Transverse colon (tissue), 4 donors: ENCODE data around the gene ABCC10. TPM values are rescaled to one million over a fixed set of nuclear protein-coding genes. Genes with fewer than 3 reads are reported as not detected.
A peak's percentile ranks its signal among the peaks of the same experiment; 100 is the strongest.

Source experiments
- DNase-seq: peaks from one replicate; pipeline ENCODE4 v3.0.0-alpha.2; 2019
- H3K27ac ChIP-seq, 4 donors: fragments of 200-600 bp; sonication (generic); 2 replicates each; pipeline ENCODE4 v1.5.1; 2016 to 2018; ENCODE audit warnings: inconsistent platforms in 4 of 4
- H3K27me3 ChIP-seq: fragments of 200-600 bp; sonication (generic); 2 replicates; pipeline ENCODE4 v1.5.1; 2017; ENCODE audit warnings: inconsistent platforms
- H3K36me3 ChIP-seq, 4 donors: fragments of 200-600 bp; sonication (generic); 2 replicates each; pipeline ENCODE4 v1.5.1; 2017 to 2019; ENCODE audit warnings: inconsistent platforms in 4 of 4
- H3K4me1 ChIP-seq, 4 donors: fragments of 200-600 bp; sonication (generic); 2 replicates each; pipeline ENCODE4 v1.5.1; 2017 to 2020; ENCODE audit warnings: inconsistent platforms in 4 of 4
- H3K4me3 ChIP-seq, 4 donors: fragments of 200-600 bp; sonication (generic); 1 replicate in 1 of 4; 2 replicates in 3 of 4; pipeline versions ENCODE4 v1.5.1 to v1.6.1; 2017 to 2019; ENCODE audit warnings: inconsistent platforms in 4 of 4
- H3K9me3 ChIP-seq, 2 donors: fragments of 200-600 bp; sonication (generic); 2 replicates each; pipeline ENCODE4 v1.5.1; 2017 to 2019; ENCODE audit warnings: inconsistent platforms in 2 of 2
- CTCF ChIP-seq, 5 experiments: fragments of 200-600 bp in 3 of 5; fragments of 450-650 bp in 2 of 5; sonication (generic) in 3 of 5; IDR thresholded peaks; 1 replicate in 2 of 5; 2 replicates in 3 of 5; pipeline ENCODE4 v1.5.1; 2016 to 2017; ENCODE audit warnings: antibody characterized with exemption in 5 of 5, inconsistent platforms in 3 of 5, mild to moderate bottlenecking in 2 of 5, moderate library complexity in 1 of 5
- EP300 ChIP-seq: sonication (generic); formaldehyde crosslinking; IDR thresholded peaks from one replicate; pipeline ENCODE4 v1.6.1; 2017; ENCODE audit warnings: antibody characterized with exemption, low read depth
- POLR2A ChIP-seq: fragments of 450-650 bp; IDR thresholded peaks from one replicate; pipeline ENCODE4 v1.6.1; 2016; ENCODE audit warnings: antibody characterized with exemption, mild to moderate bottlenecking, moderate library complexity
- POLR2AphosphoS5 ChIP-seq, 3 donors: sonication (generic); formaldehyde crosslinking; IDR thresholded peaks; one replicate each; pipeline ENCODE4 v1.6.1; 2016; ENCODE audit warnings: antibody characterized with exemption in 3 of 3
- WGBS, 2 donors: methylation state at CpG; one replicate each; pipeline ENCODE4 v1.1.5; 2018; ENCODE audit warnings: low coverage in 1 of 2; 5-methylcytosine and 5-hydroxymethylcytosine counted together
- in situ Hi-C, 4 donors: fragments of 200-750 bp; cut with MboI; loops; one replicate each; pipeline versions ENCODE4 v1.15.0 to v1.15.1; 2017; ENCODE audit warnings: low sequenced_read_pairs in 3 of 4, low pct_ligation_motif_present in 1 of 4, low pct_unique_long_range_greater_than_20kb in 1 of 4
- intact Hi-C: fragments of 100-400 bp; cut with DNase I; formaldehyde crosslinking; loops from one replicate; pipeline ENCODE4 v1.15.1; 2023; ENCODE audit warnings: low total_unique reads
- total RNA-seq, 4 donors: library from RNA; depleted of rRNA; stranded (reverse); fragments of >200 nt; gene quantifications; one replicate each; pipeline ENCODE4 v1.1.0, GENCODE V29; 2016

Gene ABCC10
- total RNA-seq, 4 donors from 2014 or later = 28.0 to 56.9 (median 33.7) TPM

GRCh38 chr6:43433148-43433547 lies 5.8 kb downstream of the ABCC10 start:
- no peak overlapping the region for H3K4me3 ChIP-seq
- in situ Hi-C loops = no loop called here
- intact Hi-C loops = no loop called here
- H3K27ac ChIP-seq = no peak overlapping the region
- TF ChIP-seq POLR2A (no peak), POLR2AphosphoS5 (IDR thresholded peaks at IDR 0.05) (no peak), CTCF (IDR thresholded peaks at IDR 0.05) (no peak), EP300 (no peak)
- WGBS, 2 donors = 84% methylated on average over 8 of the region's 8 CpGs; no CpG with 5 or more reads in 1 of the 2 donors
- peaks cover 16 to 34% (median 26%) of the 10 kb centered on the region in 4 donors for H3K4me1 ChIP-seq
- no peaks in the 10 kb centered on the region for H3K9me3 ChIP-seq
- no peak for DNase-seq
- H3K36me3 ChIP-seq = peaks cover 0 to 13% (median 0%) of the 10 kb centered on the region in 4 donors
- H3K27me3 ChIP-seq = no peaks in the 10 kb centered on the region

- Histone ChIP-seq H3K27me3 (no peaks in the 10 kb centered on the region), H3K9me3 (no peaks in the 10 kb centered on the region), H3K36me3 (peaks cover 0 to 13% (median 2%) of the 10 kb centered on the region in 4 donors), H3K27ac (no peak overlapping the region), H3K4me3 (no peak overlapping the region), H3K4me1 (peaks cover 9 to 24% (median 17%) of the 10 kb centered on the region in 4 donors)
- TF ChIP-seq POLR2AphosphoS5 (IDR thresholded peaks at IDR 0.05) (no peak), CTCF (IDR thresholded peaks at IDR 0.05) (no peak), EP300 (no peak), POLR2A (no peak)
- DNase-seq = no peak
- 86 to 100% methylated on average over 5 to 15 of the region's 15 CpGs for WGBS, 2 donors
- in situ Hi-C loops (no loop called here), intact Hi-C loops (no loop called here)
Observed at GRCh38 chr6:43434001-43434840, 6.9 kb downstream of the ABCC10 start.

- Histone ChIP-seq H3K27me3 (no peaks in the 10 kb centered on the region), H3K27ac (no peak overlapping the region), H3K9me3 (no peaks in the 10 kb centered on the region), H3K4me3 (no peak overlapping the region), H3K4me1 (peaks cover 9 to 19% (median 15%) of the 10 kb centered on the region in 4 donors), H3K36me3 (peaks cover 0 to 13% (median 2%) of the 10 kb centered on the region in 4 donors)
- DNase-seq = no peak
- 93% methylated on average over 3 to 4 of the region's 4 CpGs for WGBS, 2 donors
- in situ Hi-C loops = no loop called here
- intact Hi-C loops = no loop called here
- no peak for TF ChIP-seq CTCF (IDR thresholded peaks at IDR 0.05)
- TF ChIP-seq POLR2AphosphoS5 (IDR thresholded peaks at IDR 0.05) = no peak
- TF ChIP-seq POLR2A = no peak
Observed at GRCh38 chr6:43434943-43435342, 7.6 kb downstream of the ABCC10 start.

- H3K4me1 ChIP-seq = peaks cover 9 to 19% (median 15%) of the 10 kb centered on the region in 4 donors
- intact Hi-C loops = no loop called here
- in situ Hi-C loops = no loop called here
- no peak for DNase-seq
- TF ChIP-seq CTCF (IDR thresholded peaks at IDR 0.05) = no peak
- no peak for TF ChIP-seq EP300
- no peak for TF ChIP-seq POLR2A
- no peak for TF ChIP-seq POLR2AphosphoS5 (IDR thresholded peaks at IDR 0.05)
- no peaks in the 10 kb centered on the region for H3K27me3 ChIP-seq
- 92% methylated on average over 9 of the region's 9 CpGs; no CpG with 5 or more reads in 1 of the 2 donors for WGBS, 2 donors
- H3K27ac ChIP-seq = peak overlapping the region; percentile 47 to 69 (median 61)
- peaks cover 0 to 13% (median 2%) of the 10 kb centered on the region in 4 donors for H3K36me3 ChIP-seq
- no peaks in the 10 kb centered on the region for H3K9me3 ChIP-seq
- H3K4me3 ChIP-seq = no peak overlapping the region
Observed at GRCh38 chr6:43435682-43436437, 8.5 kb downstream of the ABCC10 start.
